HL-60 (cell line): Measurements from ENCODE around the gene SLFN12L.

Experiments
- CTCF ChIP-seq: IDR thresholded peaks from one replicate; pipeline ENCODE4 v1.5.1; 2011; ENCODE audit warnings: low read length, control low read depth, inconsistent platforms; ENCODE audit not compliant: insufficient read depth
- POLR2AphosphoS5 ChIP-seq: IDR thresholded peaks from 2 replicates; pipeline ENCODE4 v1.6.1; 2012; ENCODE audit warnings: low read depth
- SPI1 ChIP-seq: IDR thresholded peaks from 2 replicates; pipeline ENCODE4 v1.6.1; 2012; ENCODE audit warnings: low read depth, mild to moderate bottlenecking, borderline replicate concordance
- TF ChIP-seq, protein P1 (sequence below): IDR thresholded peaks from 2 replicates; pipeline ENCODE4 v1.6.1; 2012; ENCODE audit warnings: low read depth; ENCODE audit not compliant: insufficient replicate concordance

- no peak for TF ChIP-seq CTCF
- TF ChIP-seq POLR2AphosphoS5 = no peak
- TF ChIP-seq SPI1 = no peak
- TF ChIP-seq, protein P1, sequence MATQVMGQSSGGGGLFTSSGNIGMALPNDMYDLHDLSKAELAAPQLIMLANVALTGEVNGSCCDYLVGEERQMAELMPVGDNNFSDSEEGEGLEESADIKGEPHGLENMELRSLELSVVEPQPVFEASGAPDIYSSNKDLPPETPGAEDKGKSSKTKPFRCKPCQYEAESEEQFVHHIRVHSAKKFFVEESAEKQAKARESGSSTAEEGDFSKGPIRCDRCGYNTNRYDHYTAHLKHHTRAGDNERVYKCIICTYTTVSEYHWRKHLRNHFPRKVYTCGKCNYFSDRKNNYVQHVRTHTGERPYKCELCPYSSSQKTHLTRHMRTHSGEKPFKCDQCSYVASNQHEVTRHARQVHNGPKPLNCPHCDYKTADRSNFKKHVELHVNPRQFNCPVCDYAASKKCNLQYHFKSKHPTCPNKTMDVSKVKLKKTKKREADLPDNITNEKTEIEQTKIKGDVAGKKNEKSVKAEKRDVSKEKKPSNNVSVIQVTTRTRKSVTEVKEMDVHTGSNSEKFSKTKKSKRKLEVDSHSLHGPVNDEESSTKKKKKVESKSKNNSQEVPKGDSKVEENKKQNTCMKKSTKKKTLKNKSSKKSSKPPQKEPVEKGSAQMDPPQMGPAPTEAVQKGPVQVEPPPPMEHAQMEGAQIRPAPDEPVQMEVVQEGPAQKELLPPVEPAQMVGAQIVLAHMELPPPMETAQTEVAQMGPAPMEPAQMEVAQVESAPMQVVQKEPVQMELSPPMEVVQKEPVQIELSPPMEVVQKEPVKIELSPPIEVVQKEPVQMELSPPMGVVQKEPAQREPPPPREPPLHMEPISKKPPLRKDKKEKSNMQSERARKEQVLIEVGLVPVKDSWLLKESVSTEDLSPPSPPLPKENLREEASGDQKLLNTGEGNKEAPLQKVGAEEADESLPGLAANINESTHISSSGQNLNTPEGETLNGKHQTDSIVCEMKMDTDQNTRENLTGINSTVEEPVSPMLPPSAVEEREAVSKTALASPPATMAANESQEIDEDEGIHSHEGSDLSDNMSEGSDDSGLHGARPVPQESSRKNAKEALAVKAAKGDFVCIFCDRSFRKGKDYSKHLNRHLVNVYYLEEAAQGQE = no peak
These were observed 38.3 kb upstream of the SLFN12L start for GRCh38 chr17:35575759-35576158.
